Thyroid gland (tissue), 4 donors: ENCODE results near the gene NRN1.

Experiments
- CTCF ChIP-seq, 6 experiments: fragments of 200-600 bp in 3 of 6; fragments of 450-650 bp in 3 of 6; sonication (generic) in 3 of 6; IDR thresholded peaks; one replicate each; pipeline ENCODE4 v1.5.1; 2016 to 2019; ENCODE audit warnings: antibody characterized with exemption in 6 of 6, mild to moderate bottlenecking in 2 of 6, inconsistent platforms in 1 of 6, moderate library complexity in 1 of 6
- POLR2A ChIP-seq, 2 donors: fragments of 450-650 bp; IDR thresholded peaks; one replicate each; pipeline ENCODE4 v1.6.1; 2017; ENCODE audit warnings: antibody characterized with exemption in 2 of 2, mild to moderate bottlenecking in 2 of 2, moderate library complexity in 1 of 2

- TF ChIP-seq CTCF (IDR thresholded peaks at IDR 0.05) (no peak), POLR2A (IDR thresholded peaks at IDR 0.05) (no peak)
These were observed 4.5 kb downstream of the NRN1 start for GRCh38 chr6:6002005-6002847.
